Measurements from ENCODE around the gene FAM118B.
A peak's percentile ranks its signal among the peaks of the same experiment; 100 is the strongest.
"Not testable (repeated sequence)": the region's sequence is repeated elsewhere in the genome, so short reads cannot be mapped to it uniquely, and the experiment has no call there.

FAM118B gene

DNA sequence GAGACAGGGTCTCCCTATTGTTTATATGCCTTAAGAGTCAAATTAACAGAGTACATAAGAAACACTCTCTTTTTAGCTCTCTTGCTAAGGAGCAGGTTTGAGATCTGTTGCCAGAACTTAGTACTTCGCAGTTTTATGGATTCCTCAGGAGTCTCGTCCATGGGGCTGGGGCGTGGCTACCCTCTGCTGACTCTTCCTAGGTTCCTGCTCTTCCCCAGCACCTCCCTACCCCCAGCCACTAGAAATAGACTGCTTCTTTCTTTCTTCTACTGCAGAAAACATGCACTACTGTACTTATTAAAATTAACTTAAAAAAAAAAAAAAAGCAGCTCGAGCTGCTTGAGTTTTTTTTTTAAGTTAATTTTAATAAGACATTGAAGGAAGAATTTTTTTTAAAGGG is 8.0 kb downstream of the FAM118B start:
- no peak for DNase-seq

GRCh38 chr11:126224647-126225294 is 13.2 kb downstream of the FAM118B start:
- no peak for DNase-seq

- DNase-seq: no peak
Observed at GRCh38 chr11:126225295-126225665, 13.7 kb downstream of the FAM118B start.

DNA sequence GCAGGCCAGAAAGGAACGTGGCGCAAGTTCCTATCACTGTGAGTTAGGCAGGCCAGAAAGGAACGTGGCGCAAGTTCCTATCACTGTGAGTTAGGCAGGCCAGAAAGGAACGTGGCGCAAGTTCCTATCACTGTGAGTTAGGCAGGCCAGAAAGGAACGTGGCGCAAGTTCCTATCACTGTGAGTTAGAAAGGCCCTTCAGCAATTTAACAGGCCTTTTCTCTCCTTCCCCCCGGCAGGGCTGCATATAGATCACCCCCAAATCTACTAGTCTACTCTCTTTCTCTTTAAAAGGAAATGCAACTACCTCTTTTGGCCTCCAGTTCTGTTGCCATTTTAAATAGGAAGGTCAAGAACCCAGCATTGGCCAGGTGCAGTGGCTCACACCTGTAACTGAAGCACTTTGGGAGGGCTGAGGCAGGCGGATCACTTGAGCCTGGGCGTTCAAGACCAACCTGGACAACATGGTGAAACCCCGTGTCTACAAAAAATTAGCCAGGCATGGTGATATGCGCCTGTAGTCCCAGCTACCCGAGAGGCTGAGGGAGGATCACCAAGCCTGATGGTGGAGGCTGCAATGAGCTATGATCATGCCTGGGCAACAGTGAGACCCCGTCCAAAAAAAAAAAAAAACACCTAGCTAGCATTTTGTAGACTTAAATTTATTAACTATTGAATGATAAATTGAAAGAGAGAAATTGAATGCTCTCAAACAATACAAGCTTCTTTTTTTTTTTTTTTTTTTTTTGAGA is 14.9 kb downstream of the FAM118B start:
- DNase-seq: no peak

GRCh38 chr11:126229858-126230540 is 18.4 kb downstream of the FAM118B start:
- DNase-seq: no peak

DNA sequence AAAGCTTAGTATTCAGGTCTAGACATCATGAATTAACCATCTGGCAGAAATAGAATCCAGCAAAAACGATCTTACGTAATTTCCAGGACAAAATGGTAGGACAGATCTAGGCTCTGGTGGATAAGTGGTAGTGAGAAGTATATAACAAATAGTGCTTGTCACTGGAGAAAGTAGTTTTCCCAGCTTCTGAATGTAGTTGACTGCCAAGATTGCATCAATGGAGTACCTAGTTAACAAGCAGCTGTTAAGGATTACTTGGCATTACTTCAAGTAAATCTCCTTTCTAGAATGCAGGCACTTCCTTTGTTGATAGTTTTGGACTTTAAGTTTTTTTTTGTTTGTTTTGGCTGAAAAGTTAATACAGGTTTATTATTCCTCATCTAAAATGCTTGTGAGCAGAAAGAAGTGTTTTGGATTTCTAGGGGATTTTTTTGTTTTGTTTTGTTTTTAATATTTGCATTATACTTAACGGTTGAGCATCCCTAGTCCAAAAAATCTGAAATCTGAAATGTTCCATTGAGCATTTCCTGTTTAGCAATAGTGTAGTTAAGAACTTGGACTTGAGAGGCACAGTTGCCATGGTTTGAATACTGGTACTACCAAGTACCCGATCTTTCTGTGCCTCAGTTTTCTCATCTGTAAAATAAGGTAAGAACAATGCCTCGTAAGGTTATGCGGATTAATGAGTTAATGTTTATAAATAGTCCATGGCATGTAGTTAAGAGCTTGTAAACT is 20.3 kb downstream of the FAM118B start:
- DNase-seq: no peak

- no peak for DNase-seq
Observed at GRCh38 chr11:126232683-126233082, 21.1 kb downstream of the FAM118B start.

DNA sequence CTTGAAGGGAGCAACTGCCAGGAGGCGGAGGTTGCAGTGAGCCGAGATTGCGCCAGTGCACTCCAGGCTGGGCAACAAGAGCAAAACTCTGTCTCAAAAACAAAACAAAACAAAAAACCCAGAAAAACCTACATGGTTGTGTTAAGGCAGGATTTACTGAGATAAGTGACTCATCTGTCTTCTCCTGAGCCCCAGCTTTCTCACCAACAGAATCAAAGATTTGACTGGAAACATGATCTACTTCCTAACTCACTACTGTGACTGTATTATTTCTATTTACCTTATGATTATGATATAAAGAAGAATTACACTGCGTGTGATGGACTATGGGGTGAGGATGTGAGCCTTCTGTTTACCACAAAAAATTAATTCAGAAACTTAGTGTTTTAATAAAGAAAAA is 21.8 kb downstream of the FAM118B start:
- no peak for DNase-seq

DNA sequence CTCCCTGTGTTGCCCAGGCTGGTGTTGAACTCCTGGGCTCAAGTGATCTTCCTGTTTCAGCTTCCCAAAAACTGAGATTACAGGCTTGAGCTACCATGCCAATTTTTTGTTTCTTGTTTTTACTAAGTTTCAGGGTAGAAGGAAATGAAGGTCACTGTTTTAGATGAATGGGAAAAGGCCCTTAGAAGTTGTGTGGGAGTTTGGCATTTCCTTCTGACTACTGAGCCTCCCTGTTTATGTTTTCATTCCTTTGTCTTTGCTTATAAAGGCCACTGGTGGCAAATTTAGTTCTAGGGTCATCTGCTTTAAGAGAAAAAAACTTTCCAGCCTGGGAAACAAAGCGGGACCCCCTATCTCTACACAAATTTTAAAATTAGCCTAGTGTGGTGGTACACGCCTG is 35.1 kb downstream of the FAM118B start:
- no peak for DNase-seq

DNA sequence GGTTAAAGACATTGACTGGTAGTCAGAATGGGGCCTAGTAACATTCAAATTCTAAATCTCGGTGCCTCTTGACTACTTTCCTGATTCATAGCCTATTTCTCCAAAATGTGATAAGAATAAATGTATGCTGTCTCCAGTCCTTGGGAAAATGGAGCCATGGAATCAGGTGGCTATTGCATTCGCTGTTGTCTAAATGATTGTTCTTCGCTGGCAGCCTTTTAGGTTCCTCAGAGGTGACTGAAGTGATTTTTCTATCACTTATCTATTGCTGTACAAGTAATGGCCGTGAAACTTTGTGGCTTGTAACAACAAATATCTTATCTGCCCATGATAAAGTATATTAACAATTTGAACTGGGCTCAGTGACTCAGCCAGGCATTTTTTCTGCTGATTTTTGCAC is 41.7 kb downstream of the FAM118B start:
- DNase-seq: no peak

- DNase-seq: no peak
Observed at GRCh38 chr11:126254819-126255218, 43.2 kb downstream of the FAM118B start.

DNA sequence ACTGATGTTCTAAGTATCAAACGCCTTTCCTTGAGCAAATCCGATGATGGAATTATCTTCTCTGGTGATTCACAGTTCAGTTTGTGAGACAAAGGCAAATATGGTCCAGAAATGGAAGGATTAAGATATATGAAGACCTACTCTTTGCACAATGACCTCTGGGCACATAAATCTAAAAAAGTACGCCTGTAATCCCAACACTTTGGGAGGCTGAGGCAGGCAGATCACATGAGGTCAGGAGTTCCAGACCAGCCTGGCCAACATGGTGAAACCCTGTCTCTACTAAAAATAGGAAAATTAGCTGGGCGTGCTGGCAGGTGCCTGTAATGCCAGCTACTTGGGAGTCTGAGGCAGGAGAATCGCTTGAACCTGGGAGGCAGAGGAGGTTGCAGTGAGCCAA is 43.9 kb downstream of the FAM118B start:
- DNase-seq: not testable (repeated sequence)

DNA sequence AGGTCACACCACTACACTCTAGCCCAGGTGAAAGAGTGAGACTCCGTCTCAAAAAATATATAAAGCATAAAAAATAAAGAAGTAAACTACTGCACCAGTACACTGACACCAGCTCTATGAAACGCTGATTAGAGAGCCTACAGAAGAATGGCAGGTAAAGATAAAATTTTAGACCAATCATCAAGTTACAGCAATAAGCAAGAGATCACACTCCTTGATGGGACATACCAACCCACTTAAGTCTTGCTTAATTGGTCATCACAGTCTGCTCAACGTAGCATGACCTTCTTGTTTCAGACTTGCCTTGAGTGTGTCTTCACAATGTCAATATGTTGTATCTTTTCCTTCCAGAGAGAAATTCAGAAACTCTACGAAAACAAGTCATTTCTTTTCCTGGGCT is 44.6 kb downstream of the FAM118B start:
- DNase-seq: no peak

DNA sequence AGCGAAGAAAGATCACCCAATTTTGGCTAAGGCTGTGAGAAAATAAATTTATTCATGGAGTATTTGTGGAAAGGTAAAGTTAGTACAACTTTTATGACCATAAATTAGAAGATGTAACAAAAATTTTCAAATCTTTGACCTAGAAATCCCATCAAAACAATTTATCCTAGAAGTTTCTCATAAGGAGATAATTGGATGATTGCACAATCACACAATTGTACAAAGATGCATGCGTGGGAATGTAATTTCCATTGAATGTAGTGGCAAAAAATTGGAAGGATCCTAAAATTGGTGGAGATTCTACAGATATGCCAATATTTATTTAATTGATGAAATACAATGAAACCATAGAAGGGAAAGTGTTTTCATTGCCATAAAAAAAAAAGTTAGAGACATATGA is 45.6 kb downstream of the FAM118B start:
- no peak for DNase-seq

- no peak for DNase-seq
Observed at GRCh38 chr11:126257764-126258163, 46.2 kb downstream of the FAM118B start.

GRCh38 chr11:126262216-126262615 is 50.6 kb downstream of the FAM118B start:
- DNase-seq: no peak

GRCh38 chr11:126263489-126263888 is 51.9 kb downstream of the FAM118B start:
- DNase-seq: no peak

GRCh38 chr11:126265811-126266210 is 54.2 kb downstream of the FAM118B start:
- DNase-seq: no peak

DNA sequence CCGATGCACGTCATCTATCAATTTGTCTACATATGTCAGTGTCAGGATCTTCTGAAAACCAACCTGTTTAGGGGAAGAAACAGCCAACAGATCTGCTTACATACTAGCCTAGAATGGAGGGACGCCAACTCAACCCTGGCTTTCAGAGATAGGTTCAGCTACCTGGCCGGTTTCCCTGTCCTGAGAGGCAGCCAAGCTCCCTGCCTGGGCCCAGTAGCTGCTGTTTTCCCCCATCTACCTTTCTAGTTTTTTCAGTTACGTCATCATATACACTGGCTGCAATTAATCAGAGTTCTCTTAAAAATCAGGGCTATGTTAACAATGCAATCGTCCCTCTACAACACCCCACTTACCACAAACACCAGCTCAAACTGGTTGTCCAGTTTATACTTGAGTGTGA is 56.1 kb downstream of the FAM118B start:
- DNase-seq: no peak

DNA sequence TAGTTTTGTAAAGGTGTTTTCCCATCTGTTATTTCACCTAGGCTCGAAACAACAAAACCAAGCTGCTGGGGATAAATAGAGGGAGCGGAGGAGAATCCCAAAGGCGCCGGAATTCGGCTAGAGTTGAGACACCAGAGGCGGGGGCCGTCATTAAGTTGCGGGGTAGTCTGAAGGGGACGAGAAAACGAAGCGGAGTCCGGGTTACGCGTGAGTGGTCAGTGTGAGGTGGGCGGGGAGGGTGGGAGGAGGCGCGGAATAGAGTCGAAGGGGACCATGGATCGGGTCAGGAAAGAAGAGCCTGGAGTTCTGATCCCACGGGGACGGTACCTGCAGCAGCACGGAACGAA is 56.8 kb downstream of the FAM118B start:
- no peak for DNase-seq

DNA sequence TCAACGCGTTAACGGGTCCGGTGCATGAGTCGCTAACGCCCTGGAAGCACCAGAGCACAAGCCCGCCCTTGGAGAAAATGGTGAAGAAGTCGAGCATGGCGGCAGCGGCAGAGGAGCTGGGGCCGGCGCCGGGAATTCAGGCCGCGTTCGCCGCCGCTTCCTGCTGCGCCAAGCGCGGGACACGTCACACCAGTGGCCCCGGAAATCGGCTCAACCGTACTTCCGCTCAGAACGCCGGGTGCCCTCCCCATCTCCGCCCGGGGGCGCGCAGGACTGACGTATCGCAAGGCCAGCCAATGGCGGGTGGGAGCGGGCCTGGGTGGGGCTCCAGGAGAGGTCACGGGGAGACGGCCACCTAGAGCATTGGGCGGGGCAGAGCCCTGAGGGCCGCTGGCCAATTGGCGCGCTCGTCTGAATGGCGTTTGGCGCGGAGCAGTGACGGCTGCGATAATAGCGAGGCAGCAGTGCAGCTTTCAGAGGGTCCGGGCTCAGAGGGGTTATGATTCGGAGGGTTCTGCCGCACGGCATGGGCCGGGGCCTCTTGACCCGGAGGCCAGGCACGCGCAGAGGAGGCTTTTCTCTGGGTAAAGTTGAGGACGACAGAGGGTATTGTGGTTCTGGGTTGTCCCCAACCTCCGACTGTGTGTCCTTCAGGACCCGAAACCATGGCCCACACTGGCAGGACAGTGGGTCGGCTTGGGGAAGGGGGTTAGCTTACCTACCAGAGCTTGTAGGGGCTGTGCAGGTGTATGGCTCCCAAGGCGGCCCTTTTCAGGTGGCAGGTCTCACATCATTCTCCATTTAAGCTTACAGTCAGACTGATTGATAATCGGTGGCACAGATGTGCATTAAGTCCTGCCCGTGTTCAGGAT is 57.4 kb downstream of the FAM118B start, which contains the start of the genes FOXRED1 and SRPRA:
TSS of gene FOXRED1 (plus strand) at position 447 of the 872 bp plus-strand sequence. CDS start at position 500, 53 bp downstream.
TSS of gene SRPRA (minus strand) at position 188 of the 872 bp plus-strand sequence. CDS start at position 97, 91 bp downstream.
- DNase-seq: peak; percentile 100

- DNase-seq: no peak
Observed at GRCh38 chr11:126277322-126277721, 65.7 kb downstream of the FAM118B start.
